ENCODE measurements around the gene KRTAP3-1.

GRCh38 chr17:40962059-40962561, 46.8 kb downstream of the KRTAP3-1 start:
- TF ChIP-seq IRF4 (IDR thresholded peaks at IDR 0.05; ENCODE audit: low read depth, low read length) (no peak), SIN3A (IDR thresholded peaks at IDR 0.05; ENCODE audit: low read depth, low read length) (no peak)

All from GM12878 (cell line).